ENCODE measurements around the gene MAP3K21. TPM values are rescaled to one million over a fixed set of nuclear protein-coding genes. Genes with fewer than 3 reads are reported as not detected.
A peak's percentile ranks its signal among the peaks of the same experiment; 100 is the strongest.

MAP3K21 gene
- total RNA-seq, result under 1 TPM; 0.84 to 0.87 TPM

- ChIA-PET POLR2A (interaction anchor here (0.8 kb wide), 1 partner anchor 137 kb away, joined by 3 read pairs; no protein-coding TSS in a partner anchor), CTCF (interaction anchor here (1.9 kb wide), 1 partner anchor 23 kb away, joined by 4 read pairs; no protein-coding TSS in a partner anchor)
- H3K4me3 Mint-ChIP-seq, result peak within 1 kb of the TSS; percentile 71
- H3K4me1 Mint-ChIP-seq, result peaks cover 12% of the 10 kb centered on the region
- peaks cover 20% of the 10 kb centered on the region for H3K27me3 Mint-ChIP-seq
- H3K36me3 Mint-ChIP-seq (ENCODE audit: low read depth), result no peaks in the 10 kb centered on the region
- DNase-seq, result no peak
- H3K9me3 Mint-ChIP-seq, result no peaks in the 10 kb centered on the region
- peak within 1 kb of the TSS; percentile 7 for H3K27ac Mint-ChIP-seq
These were observed at the start of gene MAP3K21 for GRCh38 chr1:233327651-233328141. TSS of gene MAP3K21 (plus strand) at chr1:233327724. CDS start at chr1:233328029, 305 bp downstream.

DNA sequence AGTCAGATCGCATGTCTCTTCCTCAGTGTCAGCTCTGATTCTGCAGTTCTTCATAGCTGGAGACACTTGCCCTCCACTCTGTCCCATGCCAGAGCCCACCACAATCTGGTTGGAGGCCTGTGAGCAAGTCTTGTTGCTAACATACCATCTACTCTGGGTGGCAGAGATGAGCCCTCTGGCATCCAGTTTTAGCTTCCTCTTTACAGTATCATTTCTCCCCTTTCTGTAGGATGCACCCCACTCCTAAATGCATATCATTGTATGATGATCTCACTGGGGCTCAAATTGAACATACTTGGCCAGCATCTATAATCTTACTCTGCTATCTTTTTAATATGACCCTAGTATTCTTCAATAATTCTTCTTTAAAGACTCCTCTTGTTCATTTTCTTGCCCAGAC, 48.9 kb upstream of the MAP3K21 start:
- H3K9me3 Mint-ChIP-seq, result no peaks in the 10 kb centered on the region
- POLR2A ChIA-PET, result no interaction called here
- H3K36me3 Mint-ChIP-seq (ENCODE audit: low read depth), result peaks cover 16% of the 10 kb centered on the region
- H3K27ac Mint-ChIP-seq, result no peak overlapping the region
- H3K4me3 Mint-ChIP-seq, result no peak overlapping the region
- H3K27me3 Mint-ChIP-seq, result no peaks in the 10 kb centered on the region
- DNase-seq, result no peak
- peaks cover 49% of the 10 kb centered on the region for H3K4me1 Mint-ChIP-seq
- CTCF ChIA-PET, result no interaction called here

GRCh38 chr1:233279971-233280370, 47.6 kb upstream of the MAP3K21 start:
- Mint-ChIP-seq H3K36me3 (ENCODE audit: low read depth) (peaks cover 18% of the 10 kb centered on the region), H3K27ac (no peak overlapping the region), H3K4me1 (peaks cover 42% of the 10 kb centered on the region), H3K4me3 (no peak overlapping the region), H3K27me3 (no peaks in the 10 kb centered on the region), H3K9me3 (no peaks in the 10 kb centered on the region)
- ChIA-PET POLR2A (no interaction called here), CTCF (no interaction called here)
- no peak for DNase-seq

GRCh38 chr1:233281711-233282581, 45.6 kb upstream of the MAP3K21 start:
- H3K4me1 Mint-ChIP-seq, result peaks cover 38% of the 10 kb centered on the region
- H3K27me3 Mint-ChIP-seq, result no peaks in the 10 kb centered on the region
- ChIA-PET CTCF (interaction anchor here (0.9 kb wide), 1 partner anchor 68 kb away, joined by 3 read pairs; no protein-coding TSS in a partner anchor), POLR2A (no interaction called here)
- peak; percentile 58 for DNase-seq
- peaks cover 26% of the 10 kb centered on the region for H3K36me3 Mint-ChIP-seq (ENCODE audit: low read depth)
- peak overlapping the region; percentile 51 for H3K4me3 Mint-ChIP-seq
- peak overlapping the region; percentile 77 for H3K27ac Mint-ChIP-seq
- no peaks in the 10 kb centered on the region for H3K9me3 Mint-ChIP-seq

- Mint-ChIP-seq H3K4me1 (peaks cover 38% of the 10 kb centered on the region), H3K36me3 (ENCODE audit: low read depth) (peaks cover 24% of the 10 kb centered on the region), H3K27me3 (no peaks in the 10 kb centered on the region), H3K27ac (peak overlapping the region; percentile 46), H3K4me3 (peak overlapping the region; percentile 51), H3K9me3 (no peaks in the 10 kb centered on the region)
- ChIA-PET POLR2A (no interaction called here), CTCF (no interaction called here)
- no peak for DNase-seq
These were observed 45.0 kb upstream of the MAP3K21 start for GRCh38 chr1:233282582-233282886.

- CTCF ChIA-PET, result no interaction called here
- Mint-ChIP-seq H3K4me3 (no peak overlapping the region), H3K9me3 (peaks cover 2% of the 10 kb centered on the region), H3K4me1 (peaks cover 27% of the 10 kb centered on the region), H3K36me3 (ENCODE audit: low read depth) (peaks cover 43% of the 10 kb centered on the region), H3K27ac (no peak overlapping the region), H3K27me3 (no peaks in the 10 kb centered on the region)
- POLR2A ChIA-PET, result no interaction called here
- no peak for DNase-seq
These were observed 37.8 kb upstream of the MAP3K21 start for GRCh38 chr1:233289676-233290075.

GRCh38 chr1:233290396-233291034, 37.0 kb upstream of the MAP3K21 start:
- ChIA-PET POLR2A (no interaction called here), CTCF (no interaction called here)
- Mint-ChIP-seq H3K4me3 (no peak overlapping the region), H3K9me3 (peaks cover 2% of the 10 kb centered on the region), H3K27me3 (no peaks in the 10 kb centered on the region), H3K4me1 (peaks cover 31% of the 10 kb centered on the region), H3K27ac (no peak overlapping the region), H3K36me3 (ENCODE audit: low read depth) (peaks cover 43% of the 10 kb centered on the region)
- DNase-seq, result no peak

DNA sequence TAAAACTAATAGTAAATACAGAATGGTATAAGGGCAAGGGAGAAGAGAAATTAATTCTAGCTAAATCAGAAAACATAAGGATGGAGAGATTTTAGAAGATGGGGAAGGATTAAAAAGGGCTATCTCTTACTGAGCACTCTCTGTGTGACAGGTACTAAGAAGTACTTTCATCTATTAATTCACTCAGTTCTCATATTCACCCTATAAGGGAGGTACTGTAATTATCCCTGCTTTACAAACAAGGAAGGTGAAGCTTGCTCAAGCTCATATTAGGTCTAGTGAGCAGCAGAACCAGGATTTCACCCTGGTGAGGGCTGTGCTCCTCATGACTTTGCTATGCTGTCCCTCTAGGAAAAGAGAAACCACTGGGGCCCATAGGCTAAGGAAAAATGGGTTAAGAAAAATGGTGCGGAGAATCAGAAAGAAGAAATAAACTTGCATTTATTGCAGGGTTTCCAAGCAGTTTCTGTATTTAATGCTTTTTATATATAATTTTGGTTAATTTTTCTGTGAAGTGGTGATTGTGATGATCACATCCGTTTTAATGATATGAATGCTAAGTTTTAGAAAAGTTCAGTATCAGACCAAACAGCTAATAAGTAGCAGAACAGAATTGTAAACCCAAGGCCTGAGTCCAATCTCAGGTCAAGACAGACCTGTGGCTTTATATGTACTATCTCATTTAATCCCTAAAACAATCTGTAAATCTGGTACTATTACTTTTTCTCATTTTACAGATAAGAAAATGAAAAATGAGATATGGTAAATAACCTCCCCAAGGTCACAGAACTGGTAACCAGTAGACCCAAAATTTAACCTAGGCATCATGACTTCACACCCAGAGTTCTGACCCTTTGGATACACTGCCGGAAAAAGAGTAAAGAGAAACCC, 33.7 kb upstream of the MAP3K21 start:
- Mint-ChIP-seq H3K27me3 (no peaks in the 10 kb centered on the region), H3K27ac (peak overlapping the region; percentile 41), H3K4me3 (peak overlapping the region; percentile 82), H3K9me3 (no peaks in the 10 kb centered on the region), H3K4me1 (peaks cover 36% of the 10 kb centered on the region), H3K36me3 (ENCODE audit: low read depth) (peaks cover 24% of the 10 kb centered on the region)
- DNase-seq, result no peak
- ChIA-PET CTCF (no interaction called here), POLR2A (no interaction called here)

DNA sequence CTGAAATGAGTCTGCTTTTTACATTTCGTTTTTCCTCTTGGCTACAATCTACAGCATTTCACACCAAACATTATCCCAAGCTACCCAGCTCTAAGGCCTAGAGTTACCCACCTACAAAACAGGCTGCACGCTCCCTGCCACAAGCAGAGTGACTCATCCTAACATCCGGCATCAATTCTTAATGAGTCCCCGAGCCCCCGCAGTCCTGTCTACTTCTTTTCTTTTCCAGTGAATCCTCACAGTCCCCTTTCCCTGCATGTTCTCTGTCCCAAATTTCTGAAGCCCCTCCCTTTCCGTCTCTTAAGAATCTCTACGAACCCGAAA, 32.6 kb upstream of the MAP3K21 start:
- peak; percentile 49 for DNase-seq
- Mint-ChIP-seq H3K27ac (peak overlapping the region; percentile 92), H3K4me1 (peaks cover 33% of the 10 kb centered on the region), H3K4me3 (peak overlapping the region; percentile 82), H3K27me3 (no peaks in the 10 kb centered on the region), H3K9me3 (no peaks in the 10 kb centered on the region), H3K36me3 (ENCODE audit: low read depth) (peaks cover 13% of the 10 kb centered on the region)
- CTCF ChIA-PET, result interaction anchor here (1.0 kb wide), 1 partner anchor 32 kb away, joined by 3 read pairs; no protein-coding TSS in a partner anchor
- POLR2A ChIA-PET, result no interaction called here

DNA sequence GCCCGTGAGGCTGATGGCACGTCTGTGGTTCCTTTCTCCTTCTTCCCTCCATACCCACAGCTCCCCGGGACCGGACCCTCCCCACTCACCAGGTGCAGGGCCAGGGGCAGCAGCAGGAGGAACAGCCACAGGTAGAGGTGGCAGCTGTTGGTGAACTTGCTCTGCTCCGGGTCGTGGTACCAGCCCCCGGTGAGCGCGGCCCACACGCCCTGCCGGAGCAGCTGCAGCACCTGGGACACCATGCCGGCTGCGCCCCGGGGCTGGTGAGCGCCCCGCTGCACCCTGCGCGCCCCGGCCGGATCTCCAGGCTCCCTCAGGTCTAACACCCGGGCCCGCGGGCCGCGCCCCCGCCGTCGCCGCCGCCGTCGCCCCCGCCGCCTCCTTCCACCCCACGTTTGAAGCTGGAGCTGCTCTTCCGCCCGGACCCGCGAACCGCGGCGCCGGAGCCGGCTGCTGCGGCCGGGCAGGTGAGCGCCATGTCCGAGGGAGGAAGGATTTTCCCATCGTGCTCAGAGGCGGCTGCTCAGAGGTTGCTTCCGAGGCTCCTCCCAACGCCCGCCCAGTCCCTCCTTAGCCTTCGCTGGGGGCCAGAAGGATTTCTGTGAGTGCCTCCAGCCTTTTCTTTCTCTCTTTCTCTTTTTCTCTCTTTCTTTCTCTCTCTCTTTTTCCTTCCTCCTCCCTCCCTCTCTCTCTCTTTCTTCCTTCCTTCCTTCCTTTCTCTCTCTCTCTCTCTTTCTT, 32.1 kb upstream of the MAP3K21 start, which contains the start of gene PCNX2:
Gene PCNX2 (minus strand): TSS at position 489 of the 738 bp plus-strand sequence. CDS start 247 bp downstream, at position 242.
- peak within 1 kb of the TSS; percentile 93 for H3K27ac Mint-ChIP-seq
- peaks cover 33% of the 10 kb centered on the region for H3K4me1 Mint-ChIP-seq
- DNase-seq, result peak; percentile 66
- no peaks in the 10 kb centered on the region for H3K9me3 Mint-ChIP-seq
- CTCF ChIA-PET, result interaction anchor here (1.0 kb wide), 1 partner anchor 32 kb away, joined by 3 read pairs; no protein-coding TSS in a partner anchor
- peaks cover 10% of the 10 kb centered on the region for H3K36me3 Mint-ChIP-seq (ENCODE audit: low read depth)
- POLR2A ChIA-PET, result no interaction called here
- peak within 1 kb of the TSS; percentile 82 for H3K4me3 Mint-ChIP-seq
- H3K27me3 Mint-ChIP-seq, result peaks cover 1% of the 10 kb centered on the region

- Mint-ChIP-seq H3K4me1 (peaks cover 33% of the 10 kb centered on the region), H3K36me3 (ENCODE audit: low read depth) (peaks cover 9% of the 10 kb centered on the region), H3K4me3 (peak overlapping the region; percentile 82), H3K9me3 (no peaks in the 10 kb centered on the region), H3K27ac (peak overlapping the region; percentile 93), H3K27me3 (peaks cover 3% of the 10 kb centered on the region)
- DNase-seq, result no peak
- ChIA-PET CTCF (interaction anchor here (0.9 to 1.3 kb wide), 2 partner anchors 8 to 15 kb away, joined by 3 to 5 read pairs; no protein-coding TSS in a partner anchor), POLR2A (no interaction called here)
These were observed 31.6 kb upstream of the MAP3K21 start for GRCh38 chr1:233295975-233296322.

DNA sequence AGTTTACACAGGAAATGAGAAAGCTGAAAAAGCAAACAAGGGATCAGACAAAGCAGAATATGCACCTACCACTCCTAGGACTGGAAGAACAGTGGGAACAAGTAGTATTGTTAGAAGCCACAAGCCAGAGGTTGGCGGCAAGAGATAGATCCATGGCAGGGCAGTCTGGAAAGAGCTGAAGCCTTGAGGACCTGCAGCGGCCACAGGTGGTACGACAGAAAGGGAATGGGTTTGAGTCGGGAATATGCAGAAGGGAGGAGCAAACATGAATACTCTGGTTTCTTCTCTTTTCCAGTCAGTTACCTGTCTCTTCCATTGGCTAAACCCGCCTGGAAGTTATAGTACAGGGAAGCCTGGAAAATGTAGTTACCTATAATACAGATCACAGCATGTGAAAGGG, 28.1 kb upstream of the MAP3K21 start:
- H3K9me3 Mint-ChIP-seq, result no peaks in the 10 kb centered on the region
- ChIA-PET CTCF (no interaction called here), POLR2A (no interaction called here)
- H3K36me3 Mint-ChIP-seq (ENCODE audit: low read depth), result peaks cover 2% of the 10 kb centered on the region
- H3K4me1 Mint-ChIP-seq, result peaks cover 13% of the 10 kb centered on the region
- DNase-seq, result no peak
- H3K27ac Mint-ChIP-seq, result no peak overlapping the region
- peaks cover 14% of the 10 kb centered on the region for H3K27me3 Mint-ChIP-seq
- H3K4me3 Mint-ChIP-seq, result no peak overlapping the region
